Choroid plexus epithelial cell (primary cell): ENCODE results near the gene MAPK4.

Source experiments
- DNase-seq: peaks from one replicate; pipeline ENCODE4 v3.0.0-alpha.2; 2010; ENCODE audit warnings: low read depth
- H3K4me3 ChIP-seq: 2 replicates; pipeline ENCODE4 v1.5.1; 2011; ENCODE audit warnings: low read depth, mild to moderate bottlenecking, control low read depth, low read length, moderate library complexity
- CTCF ChIP-seq: conservative IDR thresholded peaks from 2 replicates; pipeline ENCODE4 v1.5.1; 2011; ENCODE audit warnings: low read depth, mild to moderate bottlenecking, control low read depth, inconsistent platforms, low read length, moderate library complexity

The MAPK4 gene

GRCh38 chr18:50579061-50579774 lies 19.3 kb downstream of the MAPK4 start:
- no peak overlapping the region for H3K4me3 ChIP-seq
- no peak for DNase-seq
- TF ChIP-seq CTCF: no peak

- no peak for TF ChIP-seq CTCF
- no peak overlapping the region for H3K4me3 ChIP-seq
- DNase-seq: no peak
Measured at GRCh38 chr18:50581517-50581916, 21.6 kb downstream of the MAPK4 start.

GRCh38 chr18:50582500-50582899 lies 22.6 kb downstream of the MAPK4 start:
- no peak for TF ChIP-seq CTCF
- H3K4me3 ChIP-seq: no peak overlapping the region
- no peak for DNase-seq

- H3K4me3 ChIP-seq: no peak overlapping the region
- no peak for TF ChIP-seq CTCF
- DNase-seq: peak; percentile 7
Measured at GRCh38 chr18:50586710-50587109, 26.8 kb downstream of the MAPK4 start.

GRCh38 chr18:50590593-50590992 lies 30.7 kb downstream of the MAPK4 start:
- no peak for TF ChIP-seq CTCF
- DNase-seq: no peak
- no peak overlapping the region for H3K4me3 ChIP-seq

- DNase-seq: no peak
- H3K4me3 ChIP-seq: no peak overlapping the region
- no peak for TF ChIP-seq CTCF
Measured at GRCh38 chr18:50594012-50594411, 34.1 kb downstream of the MAPK4 start.

- TF ChIP-seq CTCF: no peak
- peak; percentile 3 for DNase-seq
- H3K4me3 ChIP-seq: no peak overlapping the region
Measured at GRCh38 chr18:50594942-50595341, 35.1 kb downstream of the MAPK4 start.
